H9 (cell line): ENCODE data around the gene ZNF483. TPM values are rescaled to one million over a fixed set of nuclear protein-coding genes. Genes with fewer than 3 reads are reported as not detected.
A peak's percentile ranks its signal among the peaks of the same experiment; 100 is the strongest.

Experiments used
- DNase-seq: peaks from one replicate; pipeline ENCODE4 v3.0.0-alpha.2; 2017
- H2AFZ ChIP-seq: one replicate; pipeline ENCODE4 v1.6.1; 2013; ENCODE audit warnings: mild to moderate bottlenecking, low read length, control low read depth, moderate library complexity
- H2AK5ac ChIP-seq: 2 replicates; pipeline ENCODE4 v1.6.1; 2013; ENCODE audit warnings: low read length, control low read depth, mixed read lengths; ENCODE audit not compliant: insufficient read length
- H2BK120ac ChIP-seq: one replicate; pipeline ENCODE4 v1.6.1; 2013; ENCODE audit warnings: low read depth, mild to moderate bottlenecking, low read length, control low read depth, inconsistent platforms; ENCODE audit not compliant: poor library complexity, severe bottlenecking
- H2BK12ac ChIP-seq: 2 replicates; pipeline ENCODE4 v1.6.1; 2013; ENCODE audit warnings: low read length, control low read depth, mixed read lengths, low read depth; ENCODE audit not compliant: insufficient read length
- H2BK15ac ChIP-seq: 2 replicates; pipeline ENCODE4 v1.6.1; 2013; ENCODE audit warnings: low read depth, low read length, control low read depth
- H2BK20ac ChIP-seq: one replicate; pipeline ENCODE4 v1.6.1; 2013; ENCODE audit warnings: low read depth, mild to moderate bottlenecking, low read length, control low read depth, inconsistent platforms; ENCODE audit not compliant: poor library complexity, severe bottlenecking
- H2BK5ac ChIP-seq: 2 replicates; pipeline ENCODE4 v1.6.1; 2013; ENCODE audit warnings: low read length, control low read depth, mixed read lengths; ENCODE audit not compliant: insufficient read length
- H3K14ac ChIP-seq: 2 replicates; pipeline ENCODE4 v1.6.1; 2013; ENCODE audit warnings: low read length, control low read depth; ENCODE audit not compliant: insufficient read depth
- H3K18ac ChIP-seq: 2 replicates; pipeline ENCODE4 v1.6.1; 2013; ENCODE audit warnings: low read depth, mild to moderate bottlenecking, mixed read lengths, low read length, control low read depth; ENCODE audit not compliant: insufficient read length
- H3K23ac ChIP-seq: 2 replicates; pipeline ENCODE4 v1.6.1; 2013; ENCODE audit warnings: low read length, control low read depth, mixed read lengths, low read depth; ENCODE audit not compliant: insufficient read length
- H3K23me2 ChIP-seq: 2 replicates; pipeline ENCODE4 v1.6.1; 2013; ENCODE audit warnings: low read depth, mild to moderate bottlenecking, mixed read lengths, low read length, control low read depth; ENCODE audit not compliant: insufficient read length, poor library complexity, severe bottlenecking
- H3K27ac ChIP-seq: 2 replicates; pipeline ENCODE4 v1.5.1; 2013; ENCODE audit warnings: low read length, control low read depth, mixed read lengths, low read depth; ENCODE audit not compliant: insufficient read length
- H3K27me3 ChIP-seq: 2 replicates; pipeline ENCODE4 v1.6.1; 2013; ENCODE audit warnings: low read length, control low read depth, inconsistent platforms; ENCODE audit not compliant: insufficient read depth
- H3K4ac ChIP-seq: 2 replicates; pipeline ENCODE4 v1.6.1; 2013; ENCODE audit warnings: low read depth, mild to moderate bottlenecking, control low read depth, inconsistent platforms, low read length, moderate library complexity
- H3K4me1 ChIP-seq: 2 replicates; pipeline ENCODE4 v1.6.1; 2013; ENCODE audit warnings: low read length, control low read depth, inconsistent platforms; ENCODE audit not compliant: insufficient read depth
- H3K4me2 ChIP-seq: 2 replicates; pipeline ENCODE4 v1.6.1; 2013; ENCODE audit warnings: low read length, control low read depth, mixed read lengths; ENCODE audit not compliant: insufficient read length, insufficient read depth
- H3K56ac ChIP-seq: 2 replicates; pipeline ENCODE4 v1.6.1; 2013; ENCODE audit warnings: low read depth, mild to moderate bottlenecking, mixed read lengths, low read length, control low read depth; ENCODE audit not compliant: insufficient read length
- H3K79me1 ChIP-seq: 2 replicates; pipeline ENCODE4 v1.6.1; 2013; ENCODE audit warnings: low read depth, mild to moderate bottlenecking, moderate library complexity, low read length, control low read depth, inconsistent platforms; ENCODE audit not compliant: insufficient read depth, poor library complexity, severe bottlenecking
- H3K79me2 ChIP-seq: 2 replicates; pipeline ENCODE4 v1.6.1; 2013; ENCODE audit warnings: low read length, control low read depth, inconsistent platforms; ENCODE audit not compliant: insufficient read depth
- H3K9ac ChIP-seq: 2 replicates; pipeline ENCODE4 v1.6.1; 2013; ENCODE audit warnings: low read length, control low read depth, mixed read lengths; ENCODE audit not compliant: insufficient read length; ENCODE audit errors: extremely low read depth
- H3K9me3 ChIP-seq: one replicate; pipeline ENCODE4 v1.6.1; 2013; ENCODE audit warnings: low read depth, low read length, inconsistent platforms; ENCODE audit not compliant: control insufficient read depth
- H3T11ph ChIP-seq: one replicate; pipeline ENCODE4 v1.6.1; 2013; ENCODE audit warnings: mild to moderate bottlenecking, low read length, control low read depth, inconsistent platforms
- H4K20me1 ChIP-seq: one replicate; pipeline ENCODE4 v1.6.1; 2013; ENCODE audit not compliant: control insufficient read depth, insufficient read length, insufficient read depth
- H4K5ac ChIP-seq: 2 replicates; pipeline ENCODE4 v1.6.1; 2013; ENCODE audit warnings: low read depth, mild to moderate bottlenecking, mixed read lengths, low read length, control low read depth; ENCODE audit not compliant: insufficient read length
- H4K8ac ChIP-seq: replicated peaks from 2 replicates; pipeline ENCODE4 v1.6.1; 2013; ENCODE audit warnings: low read length, control low read depth, mixed read lengths, low read depth; ENCODE audit not compliant: insufficient read length
- H4K91ac ChIP-seq: 2 replicates; pipeline ENCODE4 v1.6.1; 2013; ENCODE audit warnings: low read depth, mild to moderate bottlenecking, moderate library complexity, mixed read lengths, low read length, control low read depth; ENCODE audit not compliant: insufficient read length
- H3K27ac Mint-ChIP-seq, 3 experiments: 2 replicates in 2 of 3; 3 replicates in 1 of 3; pipeline ENCODE4 v1.8.0; 2020 to 2021; ENCODE audit warnings: mixed read lengths in 3 of 3, mild to moderate bottlenecking in 1 of 3, moderate library complexity in 1 of 3
- H3K27me3 Mint-ChIP-seq: 2 replicates; pipeline ENCODE4 v1.8.0; 2021; ENCODE audit warnings: low read depth, mild to moderate bottlenecking, moderate library complexity, mixed read lengths
- H3K36me3 Mint-ChIP-seq, 3 experiments: 2 replicates in 2 of 3; 3 replicates in 1 of 3; pipeline ENCODE4 v1.8.0; 2020 to 2021; ENCODE audit warnings: low read depth in 3 of 3, mixed read lengths in 3 of 3; ENCODE audit not compliant: insufficient read depth in 1 of 3
- H3K4me1 Mint-ChIP-seq, 2 experiments: 2 replicates each; pipeline ENCODE4 v1.8.0; 2020; ENCODE audit warnings: mixed read lengths in 2 of 2
- H3K4me3 Mint-ChIP-seq, 2 experiments: 2 replicates in 1 of 2; 3 replicates in 1 of 2; pipeline ENCODE4 v1.8.0; 2020 to 2021; ENCODE audit warnings: mild to moderate bottlenecking in 2 of 2, mixed read lengths in 2 of 2, moderate library complexity in 1 of 2
- H3K9me3 Mint-ChIP-seq, 2 experiments: 2 replicates in 1 of 2; 3 replicates in 1 of 2; pipeline ENCODE4 v1.8.0; 2020; ENCODE audit warnings: mild to moderate bottlenecking in 2 of 2, mixed read lengths in 2 of 2, moderate library complexity in 1 of 2
- WGBS: extraction: QIAGEN DNeasy Blood & Tissue Kit; methylation state at CpG from one replicate; pipeline ENCODE4 v1.1.7; 2013; ENCODE audit warnings: missing lambda C conversion rate, low lambda C conversion rate, mixed read lengths; ENCODE audit not compliant: insufficient read length; ENCODE audit errors: extremely low coverage; 5-methylcytosine and 5-hydroxymethylcytosine counted together
- total RNA-seq: library from RNA; stranded (reverse); gene quantifications from 2 replicates; pipeline ENCODE4 v1.2.1, GENCODE V29; 2021
- TF ChIP-seq, protein P1 (sequence below): fragments of 200-600 bp; sonication (generic); conservative IDR thresholded peaks from 3 replicates; pipeline ENCODE4 v1.8.0; 2021; ENCODE audit warnings: antibody characterized with exemption, mild to moderate bottlenecking

The ZNF483 gene
- total RNA-seq, 1 experiment from 2014 or later = 48.1 TPM

DNA sequence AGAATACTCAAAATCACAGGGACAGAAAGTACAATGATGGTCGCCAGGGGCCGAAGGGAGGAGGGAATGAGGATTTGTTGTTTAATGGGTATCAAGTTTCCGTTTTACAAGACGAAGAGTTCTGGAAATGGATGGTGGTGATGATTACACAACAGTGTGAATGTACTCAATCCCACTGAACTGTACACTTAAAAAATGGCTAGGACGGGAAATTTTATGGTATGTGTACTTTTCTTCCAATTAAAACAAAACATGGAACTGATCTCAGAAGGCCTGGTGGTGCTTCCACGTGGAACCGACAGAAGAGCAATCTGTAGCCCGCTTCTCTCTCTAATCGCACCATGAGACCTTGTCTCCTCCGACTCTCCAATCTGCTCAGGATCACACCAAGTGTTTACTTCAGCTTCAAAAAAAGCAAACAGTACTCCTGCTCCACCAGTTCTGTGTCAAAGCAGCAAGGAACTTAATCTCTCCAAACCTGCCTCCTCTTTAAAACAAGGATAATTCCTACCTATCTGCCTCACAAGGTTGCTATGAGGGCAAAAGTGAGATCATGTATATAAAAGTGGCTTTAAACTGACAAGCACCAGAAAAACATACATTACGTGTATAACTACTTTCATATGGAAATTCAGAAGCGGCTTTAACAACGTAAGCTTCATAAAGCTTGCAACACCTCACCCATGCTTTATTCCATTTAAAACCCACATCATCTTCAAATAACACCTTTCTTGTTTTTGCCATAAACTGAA, 42.9 kb upstream of the ZNF483 start:
- WGBS = no CpG with 5 or more reads among the region's 13 CpGs
- Histone ChIP-seq H4K91ac (no peak overlapping the region), H3K79me2 (peaks cover 42% of the 10 kb centered on the region; the same call in 1 of the 2 replicates), H2BK5ac (no peak overlapping the region), H2BK20ac (no peak overlapping the region), H3K23me2 (peaks cover 12% of the 10 kb centered on the region), H3K23ac (no peak overlapping the region), H3K27ac (peak overlapping the region; percentile 68), H2BK12ac (no peak overlapping the region), H3K9ac (peak overlapping the region; percentile 74), H3K56ac (peak overlapping the region; percentile 66), H2AK5ac (no peak overlapping the region), H3T11ph (no peak overlapping the region), H2BK15ac (no peak overlapping the region), H3K27me3 (no peaks in the 10 kb centered on the region), H3K4me1 (peaks cover 3% of the 10 kb centered on the region; the same call in 1 of the 2 replicates), H3K9me3 (no peaks in the 10 kb centered on the region), H4K8ac (no peak overlapping the region), H3K14ac (no peak overlapping the region), H3K79me1 (no peaks in the 10 kb centered on the region), H2AFZ (no peak overlapping the region), H2BK120ac (no peak overlapping the region), H4K20me1 (no peaks in the 10 kb centered on the region), H3K18ac (no peak overlapping the region), H3K4me2 (peak overlapping the region; percentile 99), H4K5ac (no peak overlapping the region), H3K4ac (no peak overlapping the region)
- H3K36me3 Mint-ChIP-seq = peaks cover 0 to 4% (median 0%) of the 10 kb centered on the region in 3 experiments; a peak in 2 of 7 replicates
- peak overlapping the region; percentile 60 to 81 (median 79); a peak in 6 of 7 replicates for H3K27ac Mint-ChIP-seq
- TF ChIP-seq, protein P1, sequence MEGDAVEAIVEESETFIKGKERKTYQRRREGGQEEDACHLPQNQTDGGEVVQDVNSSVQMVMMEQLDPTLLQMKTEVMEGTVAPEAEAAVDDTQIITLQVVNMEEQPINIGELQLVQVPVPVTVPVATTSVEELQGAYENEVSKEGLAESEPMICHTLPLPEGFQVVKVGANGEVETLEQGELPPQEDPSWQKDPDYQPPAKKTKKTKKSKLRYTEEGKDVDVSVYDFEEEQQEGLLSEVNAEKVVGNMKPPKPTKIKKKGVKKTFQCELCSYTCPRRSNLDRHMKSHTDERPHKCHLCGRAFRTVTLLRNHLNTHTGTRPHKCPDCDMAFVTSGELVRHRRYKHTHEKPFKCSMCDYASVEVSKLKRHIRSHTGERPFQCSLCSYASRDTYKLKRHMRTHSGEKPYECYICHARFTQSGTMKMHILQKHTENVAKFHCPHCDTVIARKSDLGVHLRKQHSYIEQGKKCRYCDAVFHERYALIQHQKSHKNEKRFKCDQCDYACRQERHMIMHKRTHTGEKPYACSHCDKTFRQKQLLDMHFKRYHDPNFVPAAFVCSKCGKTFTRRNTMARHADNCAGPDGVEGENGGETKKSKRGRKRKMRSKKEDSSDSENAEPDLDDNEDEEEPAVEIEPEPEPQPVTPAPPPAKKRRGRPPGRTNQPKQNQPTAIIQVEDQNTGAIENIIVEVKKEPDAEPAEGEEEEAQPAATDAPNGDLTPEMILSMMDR = no peak
- H3K4me3 Mint-ChIP-seq = peak overlapping the region; percentile 83 to 91
- H3K9me3 Mint-ChIP-seq = no peaks in the 10 kb centered on the region
- peaks cover 19 to 25% of the 10 kb centered on the region in 2 experiments for H3K4me1 Mint-ChIP-seq
- H3K27me3 Mint-ChIP-seq = no peaks in the 10 kb centered on the region
- no peak for DNase-seq
